Aorta (tissue), 5 donors: ENCODE data around the gene FBXO30. TPM values are rescaled to one million over a fixed set of nuclear protein-coding genes. Genes with fewer than 3 reads are reported as not detected.

ENCODE experiments used
- ATAC-seq: fragments of 200-7000 bp; cut with Tn5 transposase; one replicate; pipeline ENCODE4 v1.9.1; 2022; ENCODE audit warnings: moderate library complexity; ENCODE audit not compliant: low FRiP score
- DNase-seq, 2 donors: peaks; one replicate each; pipeline ENCODE4 v3.0.0-alpha.2; 2020
- H3K27ac ChIP-seq, 2 donors: one replicate each; pipeline ENCODE4 v1.5.1; 2013; ENCODE audit warnings: low read length in 2 of 2, mild to moderate bottlenecking in 2 of 2, moderate library complexity in 2 of 2, control low read depth in 1 of 2, inconsistent platforms in 1 of 2, low read depth in 1 of 2
- H3K27me3 ChIP-seq, 2 donors: one replicate each; pipeline ENCODE4 v1.6.1; 2013; ENCODE audit warnings: control low read depth in 1 of 2, low read length in 1 of 2, mild to moderate bottlenecking in 1 of 2, moderate library complexity in 1 of 2; ENCODE audit not compliant: insufficient read depth in 2 of 2, control insufficient read depth in 1 of 2
- H3K36me3 ChIP-seq, 2 donors: one replicate each; pipeline ENCODE4 v1.6.1; 2013; ENCODE audit warnings: control low read depth in 1 of 2, low read length in 1 of 2, mild to moderate bottlenecking in 1 of 2; ENCODE audit not compliant: insufficient read depth in 2 of 2, control insufficient read depth in 1 of 2
- H3K4me1 ChIP-seq, 2 donors: one replicate each; pipeline ENCODE4 v1.6.1; 2013; ENCODE audit warnings: low read length in 2 of 2, control low read depth in 1 of 2, mild to moderate bottlenecking in 1 of 2, moderate library complexity in 1 of 2; ENCODE audit not compliant: insufficient read depth in 2 of 2, control insufficient read depth in 1 of 2
- H3K4me3 ChIP-seq, 2 donors: one replicate each; pipeline ENCODE4 v1.5.1; 2013; ENCODE audit warnings: low read length in 2 of 2, control low read depth in 1 of 2, mild to moderate bottlenecking in 1 of 2
- H3K9me3 ChIP-seq: one replicate; pipeline ENCODE4 v1.6.1; 2013; ENCODE audit warnings: mild to moderate bottlenecking, low read length; ENCODE audit not compliant: control insufficient read depth
- WGBS, 2 donors: extraction: QIAGEN DNeasy Blood & Tissue Kit; methylation state at CpG; one replicate each; pipeline ENCODE4 v1.1.7; 2013; 5-methylcytosine and 5-hydroxymethylcytosine counted together
- intact Hi-C, 2 donors: fragments of 100-400 bp; cut with DNase I; formaldehyde crosslinking; loops; one replicate each; pipeline versions ENCODE4 v1.14.2 to v1.15.0; 2022
- polyA plus RNA-seq, 2 donors: library from polyadenylated mRNA; stranded (reverse); fragments of 200-250 nt; gene quantifications; one replicate each; pipeline ENCODE4 v1.2.3, GENCODE V29; 2013
- total RNA-seq, 2 donors: library from RNA; stranded (reverse); fragmentation: NEBNext Ultra II Directional; extraction: Animal tissue kit (Norgen Biotek cat#: 25700); gene quantifications; one replicate each; pipeline ENCODE4 v1.2.1, GENCODE V29; 2021
- donor health status: healthy with polysubstance abuse.
- donor health status: Bipolar disorder and iron deficiency.
- donor health status: DM: no; HTN: no; CAD: no.
- donor health status: DM: no; HTN: no; CAD: no.
- donor health status: DM: yes; HTN: yes; CAD: no.

The FBXO30 gene
- total and polyA plus RNA-seq, 4 donors: 4.4 to 17.2 (median 9.5) TPM

GRCh38 chr6:145755682-145756081 lies 58.9 kb downstream of the FBXO30 start:
- no peak overlapping the region for H3K27ac ChIP-seq
- H3K27me3 ChIP-seq: no peaks in the 10 kb centered on the region
- DNase-seq (no peak), ATAC-seq (no peak)
- no peaks in the 10 kb centered on the region for H3K36me3 ChIP-seq
- no peaks in the 10 kb centered on the region for H3K4me1 ChIP-seq
- intact Hi-C loops: no loop called here
- H3K4me3 ChIP-seq: no peak overlapping the region
- H3K9me3 ChIP-seq: no peaks in the 10 kb centered on the region

- H3K36me3 ChIP-seq: no peaks in the 10 kb centered on the region
- no peak overlapping the region for H3K27ac ChIP-seq
- ATAC-seq: no peak
- WGBS, 2 donors: 58 to 63% methylated on average over 2 of the region's 2 CpGs
- no peak overlapping the region for H3K4me3 ChIP-seq
- no peaks in the 10 kb centered on the region for H3K9me3 ChIP-seq
- DNase-seq: no peak
- H3K27me3 ChIP-seq: no peaks in the 10 kb centered on the region
- intact Hi-C loops: no loop called here
- peaks cover 0 to 3% of the 10 kb centered on the region in 2 donors for H3K4me1 ChIP-seq
Observed at GRCh38 chr6:145752638-145753037, 62.0 kb downstream of the FBXO30 start.

GRCh38 chr6:145749632-145750031 lies 65.0 kb downstream of the FBXO30 start:
- ATAC-seq: no peak

GRCh38 chr6:145745861-145746260 lies 68.7 kb downstream of the FBXO30 start:
- H3K9me3 ChIP-seq: no peaks in the 10 kb centered on the region
- ATAC-seq (no peak), DNase-seq (no peak)
- intact Hi-C loops: no loop called here
- no peaks in the 10 kb centered on the region for H3K27me3 ChIP-seq
- H3K4me1 ChIP-seq: peaks cover 0 to 3% of the 10 kb centered on the region in 2 donors
- H3K27ac ChIP-seq: no peak overlapping the region
- WGBS, 2 donors: 97 to 100% methylated on average over 1 of the region's 1 CpG
- H3K36me3 ChIP-seq: no peaks in the 10 kb centered on the region
- no peak overlapping the region for H3K4me3 ChIP-seq

More at GRCh38 chr6:145749632-145750031, 65.0 kb downstream of the FBXO30 start:
- Histone ChIP-seq H3K27me3 (no peaks in the 10 kb centered on the region), H3K4me1 (peaks cover 0 to 3% of the 10 kb centered on the region in 2 donors), H3K27ac (no peak overlapping the region), H3K36me3 (no peaks in the 10 kb centered on the region), H3K9me3 (no peaks in the 10 kb centered on the region), H3K4me3 (no peak overlapping the region)
- no peak for DNase-seq
- intact Hi-C loops: no loop called here
- WGBS, 2 donors: 73 to 83% methylated on average over 1 of the region's 1 CpG

GRCh38 chr6:145744619-145745018 lies 70.0 kb downstream of the FBXO30 start:
- Histone ChIP-seq H3K4me3 (no peak overlapping the region), H3K4me1 (peaks cover 0 to 1% of the 10 kb centered on the region in 2 donors), H3K27ac (no peak overlapping the region), H3K36me3 (no peaks in the 10 kb centered on the region), H3K27me3 (no peaks in the 10 kb centered on the region), H3K9me3 (no peaks in the 10 kb centered on the region)
- ATAC-seq (no peak), DNase-seq (no peak)
- intact Hi-C loops: loop anchor here in 1 of 2 donors (5.0 kb wide), 1 partner anchor 53 kb away; no protein-coding TSS in a partner anchor
- 81 to 87% methylated on average over 2 of the region's 2 CpGs for WGBS, 2 donors

Other genes with a start within 250 kb of the FBXO30 start
- gene EPM2A, start 79.3 kb downstream of the FBXO30 start, total RNA-seq: 10 to 100 TPM; 12.2 to 23.7 TPM
- gene EPM2A, start 79.3 kb downstream of the FBXO30 start, polyA plus RNA-seq: 10 to 100 TPM in 1 of 2 donors, 1 to 10 TPM in 1; 8.1 to 24.4 TPM
- gene SHPRH, start 149.6 kb upstream of the FBXO30 start, total RNA-seq: 10 to 100 TPM; 22.1 to 33.1 TPM
- 1 to 10 TPM; 1.5 to 5.7 TPM for gene SHPRH, start 149.6 kb upstream of the FBXO30 start, polyA plus RNA-seq
- gene GRM1, start 214.3 kb upstream of the FBXO30 start, total RNA-seq: under 1 TPM in 1 of 2 donors, not detected in 1; 0.13 TPM
- gene GRM1, start 214.3 kb upstream of the FBXO30 start, polyA plus RNA-seq: under 1 TPM; 0.05 to 0.25 TPM